ENCODE results near the gene CYB561A3. TPM values are rescaled to one million over a fixed set of nuclear protein-coding genes. Genes with fewer than 3 reads are reported as not detected.

Gene CYB561A3
- total and polyA plus RNA-seq, 2 of the 13 experiments (the other 11 are each of a cell fraction or from before 2014, with no cell fraction given), result 11.4 to 14.9 TPM

DNA sequence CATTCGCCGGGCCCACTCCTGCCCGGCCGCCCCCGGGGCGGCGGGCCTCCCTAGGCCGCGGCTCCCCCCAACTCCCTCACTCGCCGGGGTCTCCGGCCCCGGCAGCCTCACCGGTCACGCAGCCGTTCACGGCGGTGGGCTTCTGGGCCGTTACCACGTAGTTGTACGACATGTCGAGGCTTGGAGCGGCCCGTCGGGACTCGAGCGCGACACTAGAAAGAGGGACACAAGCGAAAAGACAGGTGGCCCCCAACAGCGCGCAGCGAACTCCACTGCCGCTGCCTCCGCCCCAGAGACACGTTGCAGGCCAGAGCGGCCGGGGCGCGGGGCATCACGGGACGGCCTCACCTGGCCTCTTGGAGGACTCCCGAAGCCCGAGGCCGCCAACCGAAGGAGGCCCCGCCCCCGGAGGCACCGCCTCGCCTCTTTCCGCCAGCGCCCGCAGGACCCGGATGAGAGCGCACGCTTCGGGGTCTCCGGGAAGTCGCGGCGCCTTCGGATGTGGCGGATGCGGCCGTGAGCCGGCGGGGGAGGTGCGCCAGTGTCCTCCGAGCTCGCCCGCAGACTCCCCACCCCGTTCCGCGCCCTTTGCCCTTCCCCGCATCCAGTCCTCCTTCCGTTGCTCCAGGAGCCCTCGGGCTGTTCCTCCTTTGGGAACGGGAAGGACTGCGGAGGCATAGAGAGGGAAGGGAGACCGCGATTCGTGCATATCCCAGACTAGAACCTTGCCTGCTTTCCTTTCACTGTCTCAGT is 28.7 kb downstream of the CYB561A3 start, which contains the start of the genes DDB1 and TKFC (continued):
- peak; percentile 61; the same call in 1 of the 2 replicates for TF ChIP-seq IRF9 (CRISPR knock-in tag; IDR thresholded peaks at IDR 0.05; ENCODE audit: borderline replicate concordance)
- peak; percentile 45; the same call in 1 of the 2 replicates for TF ChIP-seq ZNF557 (CRISPR knock-in tag; IDR thresholded peaks at IDR 0.05)
- TF ChIP-seq RBFOX2 (IDR thresholded peaks at IDR 0.05; ENCODE audit: low read depth, low read length), result peak; percentile 98
- 0 out of 2 replicates have a peak, but pooled peaks have one; percentile 54 for TF ChIP-seq STAT6 (CRISPR knock-in tag; IDR thresholded peaks at IDR 0.05; ENCODE audit: borderline replicate concordance)
- peak; percentile 96 for TF ChIP-seq GATAD1 (CRISPR knock-in tag; IDR thresholded peaks at IDR 0.05)
- TF ChIP-seq NFE2 (CRISPR knock-in tag; IDR thresholded peaks at IDR 0.05), result no peak
- TF ChIP-seq ZNF512 (CRISPR knock-in tag; IDR thresholded peaks at IDR 0.05), result no peak; the same call in 1 of the 2 replicates
- TF ChIP-seq ZZZ3 (CRISPR knock-in tag; IDR thresholded peaks at IDR 0.05; ENCODE audit: borderline replicate concordance), result peak; percentile 39; the same call in 1 of the 2 replicates
- TF ChIP-seq EP300 (IDR thresholded peaks at IDR 0.05; ENCODE audit: low read depth in 2 of 2, low read length in 2 of 2), result no peak; a peak in 1 of 4 replicates
- TF ChIP-seq EP300 (CRISPR knock-in tag; IDR thresholded peaks at IDR 0.05; ENCODE audit: borderline replicate concordance), result no peak; the same call in 1 of the 2 replicates
- 0 out of 2 replicates have a peak, but pooled peaks have one; percentile 79 for TF ChIP-seq GLI4 (CRISPR knock-in tag; IDR thresholded peaks at IDR 0.05; ENCODE audit: borderline replicate concordance)
- TF ChIP-seq ZNF121 (CRISPR knock-in tag; IDR thresholded peaks at IDR 0.05), result no peak
- no peak for TF ChIP-seq SP1 (IDR thresholded peaks at IDR 0.05)
- peak; percentile 69 for TF ChIP-seq SP1 (CRISPR knock-in tag; IDR thresholded peaks at IDR 0.05)
- TF ChIP-seq, protein P1, sequence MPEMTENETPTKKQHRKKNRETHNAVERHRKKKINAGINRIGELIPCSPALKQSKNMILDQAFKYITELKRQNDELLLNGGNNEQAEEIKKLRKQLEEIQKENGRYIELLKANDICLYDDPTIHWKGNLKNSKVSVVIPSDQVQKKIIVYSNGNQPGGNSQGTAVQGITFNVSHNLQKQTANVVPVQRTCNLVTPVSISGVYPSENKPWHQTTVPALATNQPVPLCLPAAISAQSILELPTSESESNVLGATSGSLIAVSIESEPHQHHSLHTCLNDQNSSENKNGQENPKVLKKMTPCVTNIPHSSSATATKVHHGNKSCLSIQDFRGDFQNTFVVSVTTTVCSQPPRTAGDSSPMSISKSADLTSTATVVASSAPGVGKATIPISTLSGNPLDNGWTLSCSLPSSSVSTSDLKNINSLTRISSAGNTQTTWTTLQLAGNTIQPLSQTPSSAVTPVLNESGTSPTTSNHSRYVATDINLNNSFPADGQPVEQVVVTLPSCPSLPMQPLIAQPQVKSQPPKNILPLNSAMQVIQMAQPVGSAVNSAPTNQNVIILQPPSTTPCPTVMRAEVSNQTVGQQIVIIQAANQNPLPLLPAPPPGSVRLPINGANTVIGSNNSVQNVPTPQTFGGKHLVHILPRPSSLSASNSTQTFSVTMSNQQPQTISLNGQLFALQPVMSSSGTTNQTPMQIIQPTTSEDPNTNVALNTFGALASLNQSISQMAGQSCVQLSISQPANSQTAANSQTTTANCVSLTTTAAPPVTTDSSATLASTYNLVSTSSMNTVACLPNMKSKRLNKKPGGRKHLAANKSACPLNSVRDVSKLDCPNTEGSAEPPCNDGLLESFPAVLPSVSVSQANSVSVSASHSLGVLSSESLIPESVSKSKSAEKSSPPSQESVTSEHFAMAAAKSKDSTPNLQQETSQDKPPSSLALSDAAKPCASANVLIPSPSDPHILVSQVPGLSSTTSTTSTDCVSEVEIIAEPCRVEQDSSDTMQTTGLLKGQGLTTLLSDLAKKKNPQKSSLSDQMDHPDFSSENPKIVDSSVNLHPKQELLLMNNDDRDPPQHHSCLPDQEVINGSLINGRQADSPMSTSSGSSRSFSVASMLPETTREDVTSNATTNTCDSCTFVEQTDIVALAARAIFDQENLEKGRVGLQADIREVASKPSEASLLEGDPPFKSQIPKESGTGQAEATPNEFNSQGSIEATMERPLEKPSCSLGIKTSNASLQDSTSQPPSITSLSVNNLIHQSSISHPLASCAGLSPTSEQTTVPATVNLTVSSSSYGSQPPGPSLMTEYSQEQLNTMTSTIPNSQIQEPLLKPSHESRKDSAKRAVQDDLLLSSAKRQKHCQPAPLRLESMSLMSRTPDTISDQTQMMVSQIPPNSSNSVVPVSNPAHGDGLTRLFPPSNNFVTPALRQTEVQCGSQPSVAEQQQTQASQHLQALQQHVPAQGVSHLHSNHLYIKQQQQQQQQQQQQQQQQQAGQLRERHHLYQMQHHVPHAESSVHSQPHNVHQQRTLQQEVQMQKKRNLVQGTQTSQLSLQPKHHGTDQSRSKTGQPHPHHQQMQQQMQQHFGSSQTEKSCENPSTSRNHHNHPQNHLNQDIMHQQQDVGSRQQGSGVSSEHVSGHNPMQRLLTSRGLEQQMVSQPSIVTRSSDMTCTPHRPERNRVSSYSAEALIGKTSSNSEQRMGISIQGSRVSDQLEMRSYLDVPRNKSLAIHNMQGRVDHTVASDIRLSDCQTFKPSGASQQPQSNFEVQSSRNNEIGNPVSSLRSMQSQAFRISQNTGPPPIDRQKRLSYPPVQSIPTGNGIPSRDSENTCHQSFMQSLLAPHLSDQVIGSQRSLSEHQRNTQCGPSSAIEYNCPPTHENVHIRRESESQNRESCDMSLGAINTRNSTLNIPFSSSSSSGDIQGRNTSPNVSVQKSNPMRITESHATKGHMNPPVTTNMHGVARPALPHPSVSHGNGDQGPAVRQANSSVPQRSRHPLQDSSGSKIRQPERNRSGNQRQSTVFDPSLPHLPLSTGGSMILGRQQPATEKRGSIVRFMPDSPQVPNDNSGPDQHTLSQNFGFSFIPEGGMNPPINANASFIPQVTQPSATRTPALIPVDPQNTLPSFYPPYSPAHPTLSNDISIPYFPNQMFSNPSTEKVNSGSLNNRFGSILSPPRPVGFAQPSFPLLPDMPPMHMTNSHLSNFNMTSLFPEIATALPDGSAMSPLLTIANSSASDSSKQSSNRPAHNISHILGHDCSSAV (CRISPR knock-in tag; IDR thresholded peaks at IDR 0.05; ENCODE audit: borderline replicate concordance), result no peak

Data from HepG2 (cell line).